ENCODE data around the gene TAOK2. TPM values are rescaled to one million over a fixed set of nuclear protein-coding genes. Genes with fewer than 3 reads are reported as not detected.

Gene TAOK2
- total RNA-seq, 4 donors from 2014 or later: 78.1 to 123 (median 90.9) TPM

DNA sequence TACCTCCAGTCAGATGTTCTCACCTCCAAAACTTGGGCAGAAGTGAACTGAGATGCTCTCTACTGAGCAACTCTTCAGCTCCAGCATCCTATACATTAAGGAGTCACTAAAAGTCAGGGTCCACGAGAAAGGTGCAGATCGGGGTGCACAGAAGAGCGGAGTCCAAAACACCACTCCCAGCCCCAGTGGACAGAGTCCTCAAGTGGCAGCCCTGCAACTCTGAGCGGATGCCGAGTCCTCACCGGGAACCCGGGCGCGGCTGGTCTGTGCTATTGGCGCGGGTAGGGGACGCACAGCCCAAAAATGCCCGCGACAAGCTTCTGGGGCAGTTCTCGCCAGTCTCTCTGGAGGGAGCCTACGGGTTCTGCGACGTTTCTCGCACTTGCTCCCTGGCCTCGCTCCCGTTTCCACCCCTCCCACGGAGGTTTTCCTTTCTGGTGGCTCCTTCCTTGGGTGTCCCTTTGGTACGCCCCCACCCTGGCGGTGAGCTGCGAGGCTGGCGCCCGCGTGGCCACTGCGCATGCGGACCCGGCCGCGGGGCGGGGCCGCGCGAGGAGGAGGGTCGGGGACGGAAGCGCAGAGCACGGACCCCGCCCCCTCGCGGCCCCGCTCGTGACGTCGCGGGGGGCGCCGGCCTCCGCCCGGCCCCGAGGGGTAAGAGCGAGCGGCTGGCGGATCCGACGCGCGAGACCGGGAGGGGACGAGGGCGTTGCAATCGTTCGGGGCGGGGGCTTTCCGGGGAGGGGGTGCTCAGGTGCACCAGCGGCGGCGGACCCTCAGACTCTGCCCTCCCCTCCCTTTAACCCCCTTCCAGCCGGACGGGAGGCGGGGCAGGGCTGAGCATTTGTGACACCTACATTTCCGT lies 12.0 kb upstream of the TAOK2 start, which contains the start of gene TMEM219:
Gene TMEM219, plus strand, starts transcription at position 601 of the 865 bp plus-strand sequence. CDS start 1,065 bp downstream, outside the sequence.
- peak; percentile 91 to 96 (median 95) for DNase-seq
- Histone ChIP-seq H3K9me3 (no peaks in the 10 kb centered on the region), H3K4me1 (peaks cover 0 to 27% (median 5%) of the 10 kb centered on the region in 4 donors), H3K36me3 (peaks cover 0 to 12% (median 0%) of the 10 kb centered on the region in 3 donors), H3K27me3 (no peaks in the 10 kb centered on the region), H3K4me3 (peak within 1 kb of the TSS; percentile 69 to 86 (median 78)), H3K27ac (peak within 1 kb of the TSS; percentile 93 to 99 (median 97))
- TF ChIP-seq CTCF (IDR thresholded peaks at IDR 0.05) (peak; percentile 43 to 90 (median 83)), POLR2A (IDR thresholded peaks at IDR 0.05) (peak; percentile 55 to 56)

DNA sequence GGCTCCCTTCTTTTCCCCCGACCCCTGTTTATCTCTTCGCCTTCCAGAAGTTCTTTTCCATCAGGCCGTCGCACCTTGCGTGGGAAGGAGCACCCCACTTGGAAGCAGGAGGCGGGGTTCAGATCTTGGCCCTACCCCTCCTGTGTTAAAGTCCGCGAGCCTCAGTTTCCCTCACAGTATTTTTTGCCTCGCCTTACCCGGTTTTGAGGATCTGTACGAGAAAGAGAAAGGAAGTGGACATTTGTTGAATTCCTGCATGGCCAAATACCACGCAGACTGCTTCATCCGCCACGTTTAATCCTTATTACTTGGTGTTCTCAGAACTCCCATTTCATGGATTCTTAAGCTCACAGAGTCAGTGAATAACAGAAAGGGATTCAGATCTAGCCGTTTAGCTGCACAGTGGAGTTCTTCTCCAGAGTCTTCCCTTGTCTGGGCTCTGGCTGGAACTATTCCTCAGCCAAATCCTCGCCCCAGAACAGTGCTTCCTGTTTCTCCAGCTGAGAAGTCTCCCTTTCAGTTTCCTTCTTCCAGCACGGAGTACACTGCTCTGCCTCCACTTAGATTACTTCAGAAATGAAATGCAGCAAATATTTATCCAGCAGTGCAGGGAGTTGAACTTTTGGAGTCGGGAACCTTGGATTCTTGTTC lies 11.2 kb upstream of the TAOK2 start:
- no peaks in the 10 kb centered on the region for H3K9me3 ChIP-seq
- H3K36me3 ChIP-seq: peaks cover 0 to 16% (median 0%) of the 10 kb centered on the region in 3 donors
- peak in 1 of 3 donors; percentile 35 for DNase-seq
- TF ChIP-seq POLR2A (IDR thresholded peaks at IDR 0.05): no peak
- H3K27me3 ChIP-seq: no peaks in the 10 kb centered on the region
- H3K4me3 ChIP-seq: peak overlapping the region; percentile 69 to 86 (median 78)
- peak overlapping the region; percentile 93 to 99 (median 97) for H3K27ac ChIP-seq
- peaks cover 0 to 27% (median 5%) of the 10 kb centered on the region in 4 donors for H3K4me1 ChIP-seq

GRCh38 chr16:29963021-29963743 lies 10.5 kb upstream of the TAOK2 start:
- Histone ChIP-seq H3K9me3 (no peaks in the 10 kb centered on the region), H3K36me3 (peaks cover 0 to 22% (median 0%) of the 10 kb centered on the region in 3 donors), H3K27ac (peak overlapping the region; percentile 93 to 99 (median 97)), H3K27me3 (no peaks in the 10 kb centered on the region), H3K4me1 (peaks cover 0 to 27% (median 5%) of the 10 kb centered on the region in 4 donors), H3K4me3 (peak overlapping the region in 2 of 4 donors; percentile 69 to 86)
- DNase-seq: no peak
- TF ChIP-seq POLR2A (IDR thresholded peaks at IDR 0.05) (no peak), CTCF (IDR thresholded peaks at IDR 0.05) (no peak)

DNA sequence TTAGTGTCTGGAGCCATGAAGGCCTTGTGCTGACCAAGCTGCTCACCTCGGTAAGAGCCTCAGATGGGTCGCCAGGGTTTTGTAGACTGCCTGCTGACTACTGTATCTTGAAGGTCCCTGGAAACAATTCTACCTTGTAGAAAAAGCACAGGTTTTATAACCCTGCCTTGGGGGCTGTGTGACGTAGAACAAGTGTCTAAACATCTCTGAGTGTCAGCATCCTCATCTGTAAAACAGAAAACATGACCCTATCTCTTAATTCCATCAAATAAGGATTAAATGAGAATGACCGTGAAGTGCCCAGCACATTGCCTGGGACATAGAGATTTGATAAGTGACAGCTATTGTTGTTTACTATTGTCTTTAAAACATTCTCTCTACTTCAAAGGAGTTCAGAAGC lies 5.5 kb upstream of the TAOK2 start:
- Histone ChIP-seq H3K27ac (no peak overlapping the region), H3K27me3 (no peaks in the 10 kb centered on the region), H3K4me3 (no peak overlapping the region), H3K4me1 (peaks cover 0 to 24% (median 0%) of the 10 kb centered on the region in 4 donors), H3K9me3 (no peaks in the 10 kb centered on the region), H3K36me3 (peaks cover 0 to 46% (median 0%) of the 10 kb centered on the region in 3 donors)
- no peak for DNase-seq
- TF ChIP-seq CTCF (IDR thresholded peaks at IDR 0.05): no peak

- H3K4me1 ChIP-seq: peaks cover 0 to 25% (median 12%) of the 10 kb centered on the region in 4 donors
- TF ChIP-seq POLR2A (IDR thresholded peaks at IDR 0.05): no peak
- TF ChIP-seq CTCF (IDR thresholded peaks at IDR 0.05): no peak
- no peak overlapping the region for H3K4me3 ChIP-seq
- no peaks in the 10 kb centered on the region for H3K9me3 ChIP-seq
- DNase-seq: no peak
- no peak overlapping the region for H3K27ac ChIP-seq
- H3K36me3 ChIP-seq: peaks cover 0 to 39% (median 0%) of the 10 kb centered on the region in 3 donors
- no peaks in the 10 kb centered on the region for H3K27me3 ChIP-seq
Measured at GRCh38 chr16:29971304-29971703, 2.4 kb upstream of the TAOK2 start.

Data from Peyer's patch (tissue), 4 donors.